HepG2 (cell line): ENCODE measurements around the gene FKBP10. TPM values are rescaled to one million over a fixed set of nuclear protein-coding genes. Genes with fewer than 3 reads are reported as not detected.
A peak's percentile ranks its signal among the peaks of the same experiment; 100 is the strongest.
"Not testable (repeated sequence)": the region's sequence is repeated elsewhere in the genome, so short reads cannot be mapped to it uniquely, and the experiment has no call there.

Experiments
- ATAC-seq: fragments of 200-7000 bp; cut with Tn5 transposase; 3 replicates; pipeline ENCODE4 v1.9.1; 2020; ENCODE audit warnings: mild to moderate bottlenecking, moderate library complexity
- BruUV-seq: library from RNA; stranded (reverse); fragments of 400-500 nt; replicated peaks from 2 replicates; lab custom pipeline; 2021; lab: Mats Ljungman, UMichigan
- CTCF ChIA-PET: fragments of 300-600 bp; formaldehyde crosslinking; extraction: SDS; loops from one replicate; lab custom pipeline; 2021; ENCODE audit warnings: low total read pairs, inconsistent platforms, low intra/inter-chr PET ratio; lab: Yijun Ruan, JAX
- POLR2A ChIA-PET: fragments of 350-600 bp; sonication (Branson Sonifier 250); formaldehyde crosslinking; loops from one replicate; lab custom pipeline; 2020; ENCODE audit warnings: antibody characterized with exemption, inconsistent platforms; lab: Yijun Ruan, JAX
- DNase-seq: peaks from one replicate; pipeline ENCODE4 v3.0.0-alpha.2; 2015; ENCODE audit warnings: low spot score
- FAIRE-seq: peaks from 3 replicates; lab custom pipeline; 2011; peaks lifted over from hg19 to GRCh38; lab: Jason Lieb, UNC
- H2AFZ ChIP-seq: one replicate; pipeline ENCODE4 v1.6.1; 2011; ENCODE audit warnings: low read length, inconsistent platforms
- H3K27ac ChIP-seq: fragments of 300-600 bp; 3 replicates; pipeline ENCODE4 v1.8.0; 2011; ENCODE audit warnings: mixed run types, mild to moderate bottlenecking, mixed read lengths, low read length, inconsistent platforms; ENCODE audit not compliant: insufficient read depth; ENCODE audit errors: extremely low read length
- H3K27me3 ChIP-seq, 2 experiments: fragments of 200-600 bp in 1 of 2; 2 replicates in 1 of 2; 3 replicates in 1 of 2; pipeline versions ENCODE4 v1.6.0 to v1.8.0; 2011; ENCODE audit warnings: low read length in 2 of 2, mild to moderate bottlenecking in 2 of 2, moderate library complexity in 2 of 2, inconsistent platforms in 1 of 2; ENCODE audit not compliant: insufficient read depth in 2 of 2, control insufficient read depth in 1 of 2
- H3K36me3 ChIP-seq, 2 experiments: fragments of 200-600 bp in 1 of 2; replicated peaks in 1 of 2; 2 replicates in 1 of 2; 3 replicates in 1 of 2; pipeline versions ENCODE4 v1.5.1 to v1.8.0; 2011; ENCODE audit warnings: low read length in 2 of 2, inconsistent platforms in 1 of 2; ENCODE audit not compliant: insufficient read depth in 2 of 2, control insufficient read depth in 1 of 2
- H3K4me1 ChIP-seq: 2 replicates; pipeline ENCODE4 v1.5.1; 2012; ENCODE audit warnings: low read length, inconsistent platforms; ENCODE audit not compliant: insufficient read depth
- H3K4me2 ChIP-seq: 2 replicates; pipeline ENCODE4 v1.6.0; 2011; ENCODE audit warnings: low read depth, low read length, inconsistent platforms
- H3K4me3 ChIP-seq, 3 experiments: fragments of 200-600 bp in 1 of 3; sonication (generic), shearing (Covaris generic) in 1 of 3; replicated peaks in 1 of 3; 2 replicates each; pipeline ENCODE4 v1.5.1; 2011 to 2016; ENCODE audit warnings: low read length in 3 of 3, inconsistent platforms in 2 of 3, low read depth in 2 of 3, mild to moderate bottlenecking in 2 of 3, control low read depth in 1 of 3, mixed read lengths in 1 of 3; ENCODE audit not compliant: insufficient read depth in 1 of 3
- H3K79me2 ChIP-seq: one replicate; pipeline ENCODE4 v1.6.1; 2011; ENCODE audit warnings: low read length, inconsistent platforms; ENCODE audit not compliant: insufficient read depth
- H3K9ac ChIP-seq: 2 replicates; pipeline ENCODE4 v1.6.0; 2011; ENCODE audit warnings: mild to moderate bottlenecking, low read depth, low read length, inconsistent platforms; ENCODE audit not compliant: insufficient read depth
- H3K9me3 ChIP-seq: 2 replicates; pipeline ENCODE4 v1.5.1; 2012; ENCODE audit warnings: mild to moderate bottlenecking, low read length
- H4K20me1 ChIP-seq: 2 replicates; pipeline ENCODE4 v1.6.0; 2011; ENCODE audit warnings: inconsistent platforms, mild to moderate bottlenecking, low read length, moderate library complexity; ENCODE audit not compliant: insufficient read depth
- ARID2 ChIP-seq: sonication (generic); formaldehyde crosslinking; IDR thresholded peaks from 2 replicates; pipeline ENCODE4 v1.8.1; 2022; ENCODE audit warnings: mild to moderate bottlenecking, missing genetic modification reagents, borderline replicate concordance
- ELF1 ChIP-seq: sonication (generic); formaldehyde crosslinking; IDR thresholded peaks from 2 replicates; pipeline ENCODE4 v1.4.0; 2020; ENCODE audit warnings: missing genetic modification reagents
- GATAD2A ChIP-seq: IDR thresholded peaks from 2 replicates; pipeline ENCODE4 v1.6.1; 2016
- PPARG ChIP-seq: conservative IDR thresholded peaks from 2 replicates; pipeline ENCODE4 v1.6.1; 2016; ENCODE audit warnings: missing biosample characterization, missing genetic modification reagents
- STAG1 ChIP-seq: sonication (generic); formaldehyde crosslinking; IDR thresholded peaks from 2 replicates; pipeline ENCODE4 v1.4.0; 2020; ENCODE audit warnings: missing genetic modification reagents
- THAP11 ChIP-seq: IDR thresholded peaks from 2 replicates; pipeline ENCODE4 v1.6.1; 2016; ENCODE audit warnings: missing biosample characterization, missing genetic modification reagents
- YEATS2 ChIP-seq: sonication (generic); formaldehyde crosslinking; IDR thresholded peaks from 2 replicates; pipeline ENCODE4 v1.4.0; 2020; ENCODE audit warnings: missing genetic modification reagents, borderline replicate concordance
- ZBTB3 ChIP-seq: sonication (generic); formaldehyde crosslinking; IDR thresholded peaks from 2 replicates; pipeline ENCODE4 v1.4.0; 2020; ENCODE audit warnings: low read depth, mild to moderate bottlenecking, moderate library complexity, missing genetic modification reagents, borderline replicate concordance
- ZMYM4 ChIP-seq: sonication (generic); formaldehyde crosslinking; IDR thresholded peaks from 2 replicates; pipeline ENCODE4 v1.8.1; 2023; ENCODE audit warnings: mild to moderate bottlenecking, missing genetic modification reagents
- ZNF737 ChIP-seq: sonication (generic); formaldehyde crosslinking; IDR thresholded peaks from 2 replicates; pipeline ENCODE4 v1.5.0; 2020; ENCODE audit warnings: missing genetic modification reagents, mild to moderate bottlenecking, borderline replicate concordance
- ZNF768 ChIP-seq: sonication (generic); formaldehyde crosslinking; IDR thresholded peaks from 2 replicates; pipeline ENCODE4 v1.4.0; 2020; ENCODE audit warnings: missing genetic modification reagents
- WGBS: methylation state at CpG from one replicate; pipeline ENCODE4 v1.1.6; 2017; ENCODE audit warnings: low lambda C conversion rate; 5-methylcytosine and 5-hydroxymethylcytosine counted together
- in situ Hi-C: cut with HindIII; loops from 2 replicates; pipeline ENCODE4 v1.10.0; 2017; ENCODE audit warnings: low pct_unique_long_range_greater_than_20kb; ENCODE audit not compliant: extremely low pct_ligation_motif_present
- intact Hi-C: fragments of 100-400 bp; cut with micrococcal nuclease; formaldehyde crosslinking; loops from one replicate; pipeline ENCODE4 v1.10.0; 2022; ENCODE audit not compliant: unreplicated experiment
- polyA plus RNA-seq, 8 experiments: library from polyadenylated mRNA; depleted of rRNA in 3 of 8; stranded (reverse) in 7 of 8; unstranded in 1 of 8; fragments of >200 nt; fragmentation: Illumina TruSeq in 4 of 8; extraction: Trizol in 4 of 8; gene quantifications; 2 replicates each; pipeline versions ENCODE4 v1.2.1 to v1.2.3, GENCODE V29; 2011 to 2016; ENCODE audit warnings: low read depth in 4 of 8, missing spikeins in 1 of 8, mixed read lengths in 1 of 8; ENCODE audit not compliant: insufficient read depth in 1 of 8
- total RNA-seq, 5 experiments: library from RNA; depleted of rRNA; stranded (reverse); fragments of >200 nt; fragmentation: Illumina TruSeq; extraction: Trizol; gene quantifications; 2 replicates each; pipeline ENCODE4 v1.2.3, GENCODE V29; 2016; ENCODE audit warnings: low read depth in 1 of 5
- TF ChIP-seq, protein P1 (sequence below): sonication (generic); formaldehyde crosslinking; IDR thresholded peaks from 2 replicates; pipeline ENCODE4 v1.4.0; 2020; ENCODE audit warnings: missing genetic modification reagents

FKBP10 gene
- total and polyA plus RNA-seq, 2 of the 13 experiments (the other 11 are each of a cell fraction or from before 2014, with no cell fraction given), result 149 to 573 TPM

DNA sequence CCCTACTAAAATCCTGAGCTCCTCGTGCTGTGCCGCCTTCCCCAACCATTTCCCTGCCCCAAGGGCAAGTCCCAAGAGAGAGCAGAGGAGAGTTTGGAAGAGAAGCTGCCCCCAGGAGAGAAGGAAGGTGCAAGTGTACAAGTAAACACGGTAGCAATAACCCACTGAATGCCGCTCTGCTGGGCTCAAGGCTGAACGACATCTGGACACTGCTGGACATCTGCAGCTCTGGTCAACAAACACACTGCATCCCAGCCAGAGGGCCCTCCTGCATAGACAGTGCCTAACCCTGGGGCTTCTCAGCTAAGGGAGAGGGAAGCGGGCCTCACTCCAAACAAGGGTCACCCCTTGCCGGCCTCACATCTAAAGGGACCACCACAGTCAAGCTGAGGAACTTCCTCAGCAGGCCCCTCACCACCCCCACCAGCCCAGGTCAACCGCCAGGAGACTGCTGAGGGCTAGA lies 39.0 kb upstream of the FKBP10 start (continued):
- TF ChIP-seq ZNF737 (CRISPR knock-in tag) (no peak), ZBTB3 (CRISPR knock-in tag) (peak; percentile 79; the same call in 1 of the 2 replicates), ZNF768 (CRISPR knock-in tag) (peak; percentile 34; the same call in 1 of the 2 replicates), STAG1 (CRISPR knock-in tag) (peak; percentile 40), GATAD2A (CRISPR knock-in tag) (peak; percentile 27; the same call in 1 of the 2 replicates), ARID2 (CRISPR knock-in tag) (no peak)
- TF ChIP-seq, protein P1, sequence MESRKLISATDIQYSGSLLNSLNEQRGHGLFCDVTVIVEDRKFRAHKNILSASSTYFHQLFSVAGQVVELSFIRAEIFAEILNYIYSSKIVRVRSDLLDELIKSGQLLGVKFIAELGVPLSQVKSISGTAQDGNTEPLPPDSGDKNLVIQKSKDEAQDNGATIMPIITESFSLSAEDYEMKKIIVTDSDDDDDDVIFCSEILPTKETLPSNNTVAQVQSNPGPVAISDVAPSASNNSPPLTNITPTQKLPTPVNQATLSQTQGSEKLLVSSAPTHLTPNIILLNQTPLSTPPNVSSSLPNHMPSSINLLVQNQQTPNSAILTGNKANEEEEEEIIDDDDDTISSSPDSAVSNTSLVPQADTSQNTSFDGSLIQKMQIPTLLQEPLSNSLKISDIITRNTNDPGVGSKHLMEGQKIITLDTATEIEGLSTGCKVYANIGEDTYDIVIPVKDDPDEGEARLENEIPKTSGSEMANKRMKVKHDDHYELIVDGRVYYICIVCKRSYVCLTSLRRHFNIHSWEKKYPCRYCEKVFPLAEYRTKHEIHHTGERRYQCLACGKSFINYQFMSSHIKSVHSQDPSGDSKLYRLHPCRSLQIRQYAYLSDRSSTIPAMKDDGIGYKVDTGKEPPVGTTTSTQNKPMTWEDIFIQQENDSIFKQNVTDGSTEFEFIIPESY (CRISPR knock-in tag), result peak; percentile 72

- intact Hi-C loops, result no loop called here
Observed at GRCh38 chr17:41775394-41776226, 37.2 kb upstream of the FKBP10 start.

DNA sequence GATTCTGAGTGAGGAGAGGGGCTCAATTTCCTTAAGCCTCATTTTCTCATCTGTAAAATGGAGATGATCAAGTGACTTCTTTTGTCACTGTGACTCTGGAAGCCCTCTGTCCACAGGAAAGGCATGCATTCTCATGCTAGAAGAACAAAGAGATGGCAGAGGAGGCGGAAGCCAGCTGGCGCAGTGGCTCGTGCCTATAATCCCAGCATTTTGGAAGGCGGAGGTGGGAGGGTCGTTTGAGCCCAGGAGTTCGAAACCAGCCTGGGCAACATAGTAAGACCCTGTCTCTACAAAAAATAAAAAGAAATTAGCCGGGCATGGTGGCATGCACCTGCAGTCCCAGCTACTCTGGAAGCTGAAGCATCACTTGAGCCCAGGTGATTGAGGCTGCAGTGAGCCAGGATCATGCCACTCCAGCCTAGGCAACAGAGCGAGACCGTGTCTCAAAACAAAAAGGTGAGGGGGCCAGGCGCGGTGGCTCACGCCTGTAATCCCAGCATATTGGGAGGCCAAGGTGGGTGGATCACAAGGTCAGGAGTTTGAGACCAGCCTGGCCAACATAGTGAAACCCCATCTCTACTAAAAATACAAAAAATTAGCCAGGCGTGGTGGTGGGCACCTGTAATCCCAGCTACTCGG lies 36.4 kb upstream of the FKBP10 start:
- CTCF ChIA-PET, result interaction anchor here (1.2 kb wide), 1 partner anchor 25 kb away, joined by 5 read pairs; no protein-coding TSS in a partner anchor
- BruUV-seq, H3K79me2 ChIP-seq, H3K9ac ChIP-seq, H4K20me1 ChIP-seq, intact Hi-C loops, H3K9me3 ChIP-seq, ATAC-seq, H3K4me2 ChIP-seq, H3K4me3 ChIP-seq, DNase-seq, H3K27me3 ChIP-seq, in situ Hi-C loops, FAIRE-seq, H3K36me3 ChIP-seq, H2AFZ ChIP-seq: not testable (repeated sequence)
- POLR2A ChIA-PET, result interaction anchor here (1.2 to 3.6 kb wide), 10 partner anchors 10 to 183 kb away, joined by 3 to 95 read pairs (median 16); partner anchors contain the start of genes EIF1, FKBP10, JUP and P3H4
- WGBS, result 95% methylated on average over 14 of the region's 14 CpGs
- peaks cover 61% of the 10 kb centered on the region for H3K4me1 ChIP-seq
- peak overlapping the region; percentile 75 for H3K27ac ChIP-seq

More at GRCh38 chr17:41775394-41776226, 37.2 kb upstream of the FKBP10 start:
- no peaks in the 10 kb centered on the region for H3K79me2 ChIP-seq
- H3K36me3 ChIP-seq, result peaks cover 2 to 10% of the 10 kb centered on the region in 2 experiments; a peak in 3 of 5 replicates
- BruUV-seq, result no TSS peak
- TF ChIP-seq THAP11 (CRISPR knock-in tag) (no peak), ELF1 (CRISPR knock-in tag) (no peak), YEATS2 (CRISPR knock-in tag) (no peak), PPARG (CRISPR knock-in tag) (no peak), ZMYM4 (no peak)
- 97% methylated on average over 12 of the region's 12 CpGs for WGBS
- no peak overlapping the region for H3K9ac ChIP-seq
- H4K20me1 ChIP-seq, result no peaks in the 10 kb centered on the region
- H3K4me1 ChIP-seq, result peaks cover 60% of the 10 kb centered on the region
- H3K27ac ChIP-seq, result no peak overlapping the region
- ChIA-PET CTCF (no interaction called here), POLR2A (interaction anchor here (0.9 to 3.6 kb wide), 4 partner anchors 10 to 36 kb away, joined by 3 to 95 read pairs (median 28); partner anchors contain the start of genes FKBP10, JUP and P3H4)
- ATAC-seq, result no peak
- in situ Hi-C loops, result no loop called here
- no peak overlapping the region for H3K4me3 ChIP-seq
- no peaks in the 10 kb centered on the region for H3K27me3 ChIP-seq
- no peaks in the 10 kb centered on the region for H3K9me3 ChIP-seq
- no peak for DNase-seq
- H3K4me2 ChIP-seq, result no peak overlapping the region
- FAIRE-seq, result no peak
- H2AFZ ChIP-seq, result no peak overlapping the region
